NCI-H748 (cell line): Measurements from ENCODE around the gene CD320.
"Not testable (repeated sequence)": the region's sequence is repeated elsewhere in the genome, so short reads cannot be mapped to it uniquely, and the experiment has no call there.

Experiments used
- DNase-seq: peaks from one replicate; lab custom pipeline; 2025; ENCODE audit not compliant: unreplicated experiment; lab: John Stamatoyannopoulos, UW

Gene CD320

GRCh38 chr19:8307965-8308866 is at the start of gene CD320:
TSS of gene CD320 (minus strand) at chr19:8308358. CDS start at chr19:8308290, 68 bp downstream.
- DNase-seq = peak; percentile 92

GRCh38 chr19:8357007-8357521 is 48.9 kb upstream of the CD320 start:
- peak; percentile 4 for DNase-seq

GRCh38 chr19:8355631-8356402 is 47.7 kb upstream of the CD320 start:
- no peak for DNase-seq

GRCh38 chr19:8352845-8353244 is 44.7 kb upstream of the CD320 start:
- DNase-seq = not testable (repeated sequence)

GRCh38 chr19:8352134-8352827 is 44.1 kb upstream of the CD320 start:
- no peak for DNase-seq

GRCh38 chr19:8349629-8350372 is 41.6 kb upstream of the CD320 start:
- DNase-seq = not testable (repeated sequence)

GRCh38 chr19:8343483-8343844 is 35.3 kb upstream of the CD320 start:
- no peak for DNase-seq

- peak; percentile 83 for DNase-seq
Observed at GRCh38 chr19:8342684-8343482, 34.7 kb upstream of the CD320 start, which contains the start of gene KANK3. TSS of gene KANK3 (minus strand) at chr19:8343262. CDS start at chr19:8337828, 5,434 bp downstream.

- no peak for DNase-seq
Observed at GRCh38 chr19:8342316-8342683, 34.1 kb upstream of the CD320 start.

GRCh38 chr19:8341504-8341903 is 33.3 kb upstream of the CD320 start:
- DNase-seq = not testable (repeated sequence)

- no peak for DNase-seq
Observed at GRCh38 chr19:8340341-8341096, 32.4 kb upstream of the CD320 start.

GRCh38 chr19:8338835-8339234 is 30.7 kb upstream of the CD320 start:
- no peak for DNase-seq

GRCh38 chr19:8337728-8338127 is 29.6 kb upstream of the CD320 start:
- no peak for DNase-seq

GRCh38 chr19:8336660-8337059 is 28.5 kb upstream of the CD320 start:
- DNase-seq = no peak

- DNase-seq = peak; percentile 22
Observed at GRCh38 chr19:8336072-8336569, 28.0 kb upstream of the CD320 start.

- DNase-seq = peak; percentile 54
Observed at GRCh38 chr19:8335343-8336071, 27.3 kb upstream of the CD320 start.

GRCh38 chr19:8334458-8335342 is 26.5 kb upstream of the CD320 start:
- DNase-seq = peak; percentile 85
